GM18520 (cell line): ENCODE measurements around the gene THEM5.

Experiments used
- ATAC-seq: cut with Tn5 transposase; IDR thresholded peaks from one replicate; pipeline ENCODE4 v1.9.1; 2021; ENCODE audit not compliant: unreplicated experiment

The THEM5 gene

GRCh38 chr1:151840421-151840820 is 13.1 kb downstream of the THEM5 start:
- no peak for ATAC-seq

GRCh38 chr1:151839457-151840403 is 13.8 kb downstream of the THEM5 start, which contains the start of gene C2CD4D:
C2CD4D (minus strand) TSS chr1:151839820; CDS start chr1:151838989, 831 bp downstream.
- ATAC-seq, result no peak

- ATAC-seq, result no peak
These were observed 14.5 kb downstream of the THEM5 start for GRCh38 chr1:151839082-151839412.

- ATAC-seq, result no peak
These were observed 15.1 kb downstream of the THEM5 start for GRCh38 chr1:151838222-151839081.

- no peak for ATAC-seq
These were observed 15.7 kb downstream of the THEM5 start for GRCh38 chr1:151837884-151838221.

GRCh38 chr1:151837197-151837596 is 16.3 kb downstream of the THEM5 start:
- no peak for ATAC-seq

- ATAC-seq, result no peak
These were observed 17.9 kb downstream of the THEM5 start for GRCh38 chr1:151835596-151835995.

- ATAC-seq, result no peak
These were observed 19.3 kb downstream of the THEM5 start for GRCh38 chr1:151834239-151834638.

GRCh38 chr1:151833172-151833900 is 20.2 kb downstream of the THEM5 start:
- no peak for ATAC-seq

- no peak for ATAC-seq
These were observed 21.1 kb downstream of the THEM5 start for GRCh38 chr1:151832318-151832980.

- no peak for ATAC-seq
These were observed 21.9 kb downstream of the THEM5 start, which contains the start of gene RORC for GRCh38 chr1:151831605-151832004. RORC (minus strand) TSS chr1:151831802; CDS start chr1:151831764, 38 bp downstream.

- no peak for ATAC-seq
These were observed 22.3 kb downstream of the THEM5 start for GRCh38 chr1:151831256-151831591.

- ATAC-seq, result no peak
These were observed 23.5 kb downstream of the THEM5 start for GRCh38 chr1:151830055-151830454.

- no peak for ATAC-seq
These were observed 24.0 kb downstream of the THEM5 start for GRCh38 chr1:151829352-151830046.

GRCh38 chr1:151828921-151829320 is 24.6 kb downstream of the THEM5 start:
- no peak for ATAC-seq

GRCh38 chr1:151827853-151828252 is 25.7 kb downstream of the THEM5 start:
- no peak for ATAC-seq

GRCh38 chr1:151825751-151826660 is 27.5 kb downstream of the THEM5 start:
- ATAC-seq, result no peak

GRCh38 chr1:151825204-151825603 is 28.3 kb downstream of the THEM5 start:
- ATAC-seq, result no peak

- no peak for ATAC-seq
These were observed 30.3 kb downstream of the THEM5 start for GRCh38 chr1:151823175-151823574.
